ENCODE measurements around the gene MOCS2.

DNA sequence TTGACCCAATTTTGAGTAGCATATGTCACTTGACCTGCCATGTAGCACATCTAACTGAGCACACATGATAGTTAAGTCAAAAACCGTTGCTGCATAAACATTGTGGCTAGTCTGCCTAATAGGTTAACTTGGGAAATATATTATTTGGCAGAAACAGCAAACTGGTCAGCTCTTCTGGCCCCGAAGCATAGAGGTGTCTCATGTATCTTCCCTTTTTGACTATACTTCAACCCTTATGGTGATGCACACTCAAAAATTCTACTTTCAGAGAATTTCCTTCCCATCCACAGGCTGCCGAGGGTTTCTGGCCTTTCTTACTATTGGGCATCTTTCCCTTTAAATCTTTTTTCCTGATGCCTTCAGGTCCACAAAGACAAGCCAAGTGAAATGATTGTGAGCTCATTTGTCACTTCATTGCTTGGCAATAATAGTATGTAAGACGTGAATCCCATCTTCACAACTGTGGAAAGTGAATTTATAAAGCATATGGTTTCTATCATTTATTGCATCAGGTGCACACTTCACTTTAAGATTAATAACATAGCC lies 41.2 kb downstream of the MOCS2 start:
- TF ChIP-seq, protein P1, sequence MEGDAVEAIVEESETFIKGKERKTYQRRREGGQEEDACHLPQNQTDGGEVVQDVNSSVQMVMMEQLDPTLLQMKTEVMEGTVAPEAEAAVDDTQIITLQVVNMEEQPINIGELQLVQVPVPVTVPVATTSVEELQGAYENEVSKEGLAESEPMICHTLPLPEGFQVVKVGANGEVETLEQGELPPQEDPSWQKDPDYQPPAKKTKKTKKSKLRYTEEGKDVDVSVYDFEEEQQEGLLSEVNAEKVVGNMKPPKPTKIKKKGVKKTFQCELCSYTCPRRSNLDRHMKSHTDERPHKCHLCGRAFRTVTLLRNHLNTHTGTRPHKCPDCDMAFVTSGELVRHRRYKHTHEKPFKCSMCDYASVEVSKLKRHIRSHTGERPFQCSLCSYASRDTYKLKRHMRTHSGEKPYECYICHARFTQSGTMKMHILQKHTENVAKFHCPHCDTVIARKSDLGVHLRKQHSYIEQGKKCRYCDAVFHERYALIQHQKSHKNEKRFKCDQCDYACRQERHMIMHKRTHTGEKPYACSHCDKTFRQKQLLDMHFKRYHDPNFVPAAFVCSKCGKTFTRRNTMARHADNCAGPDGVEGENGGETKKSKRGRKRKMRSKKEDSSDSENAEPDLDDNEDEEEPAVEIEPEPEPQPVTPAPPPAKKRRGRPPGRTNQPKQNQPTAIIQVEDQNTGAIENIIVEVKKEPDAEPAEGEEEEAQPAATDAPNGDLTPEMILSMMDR (IDR thresholded peaks at IDR 0.05), result no peak
- TF ChIP-seq EP300 (IDR thresholded peaks at IDR 0.05) (no peak), POLR2A (IDR thresholded peaks at IDR 0.05) (no peak)

Measured in tibial nerve (tissue), 4 donors.